ENCODE results near the gene RHOV.

The RHOV gene

GRCh38 chr15:40832903-40833302, 41.1 kb downstream of the RHOV start:
- no peak overlapping the region for H3K4me3 ChIP-seq (ENCODE audit: low read length)
- no peak for TF ChIP-seq ZNF274 (IDR thresholded peaks at IDR 0.05; ENCODE audit: low read depth, low read length)

- TF ChIP-seq ZNF274 (IDR thresholded peaks at IDR 0.05; ENCODE audit: low read depth, low read length): no peak
- no peak overlapping the region for H3K4me3 ChIP-seq (ENCODE audit: low read length)
Observed at GRCh38 chr15:40831861-40832260, 42.2 kb downstream of the RHOV start.

- TF ChIP-seq ZNF274 (IDR thresholded peaks at IDR 0.05; ENCODE audit: low read depth, low read length): no peak
Observed at GRCh38 chr15:40830884-40831283, 43.1 kb downstream of the RHOV start.

GRCh38 chr15:40829115-40829514, 44.9 kb downstream of the RHOV start:
- H3K4me3 ChIP-seq (ENCODE audit: low read length): no peak overlapping the region
- TF ChIP-seq ZNF274 (IDR thresholded peaks at IDR 0.05; ENCODE audit: low read depth, low read length): no peak

More at GRCh38 chr15:40830884-40831283, 43.1 kb downstream of the RHOV start:
- H3K4me3 ChIP-seq (ENCODE audit: low read length): no peak overlapping the region

GRCh38 chr15:40828447-40829036, 45.5 kb downstream of the RHOV start, which contains the start of gene PPP1R14D:
PPP1R14D (minus strand) TSS chr15:40828708; CDS start chr15:40828641, 67 bp downstream.
- no peak for TF ChIP-seq ZNF274 (IDR thresholded peaks at IDR 0.05; ENCODE audit: low read depth, low read length)
- H3K4me3 ChIP-seq (ENCODE audit: low read length): no peak within 1 kb of the TSS

GRCh38 chr15:40826423-40827075, 47.5 kb downstream of the RHOV start:
- TF ChIP-seq ZNF274 (IDR thresholded peaks at IDR 0.05; ENCODE audit: low read depth, low read length): no peak

GRCh38 chr15:40825661-40826422, 48.2 kb downstream of the RHOV start:
- H3K4me3 ChIP-seq (ENCODE audit: low read length): no peak overlapping the region
- TF ChIP-seq ZNF274 (IDR thresholded peaks at IDR 0.05; ENCODE audit: low read depth, low read length): no peak

More at GRCh38 chr15:40826423-40827075, 47.5 kb downstream of the RHOV start:
- H3K4me3 ChIP-seq (ENCODE audit: low read length): no peak overlapping the region

- TF ChIP-seq ZNF274 (IDR thresholded peaks at IDR 0.05; ENCODE audit: low read depth, low read length): no peak
- no peak overlapping the region for H3K4me3 ChIP-seq (ENCODE audit: low read length)
Observed at GRCh38 chr15:40823572-40824343, 50.3 kb downstream of the RHOV start.

Measured in GM08714 (cell line).